Aorta (tissue), 5 donors: ENCODE data around the gene SPG7. TPM values are rescaled to one million over a fixed set of nuclear protein-coding genes. Genes with fewer than 3 reads are reported as not detected.

Experiments
- ATAC-seq: fragments of 200-7000 bp; cut with Tn5 transposase; one replicate; pipeline ENCODE4 v1.9.1; 2022; ENCODE audit warnings: moderate library complexity; ENCODE audit not compliant: low FRiP score
- DNase-seq, 2 donors: peaks; one replicate each; pipeline ENCODE4 v3.0.0-alpha.2; 2020
- H3K27ac ChIP-seq, 2 donors: one replicate each; pipeline ENCODE4 v1.5.1; 2013; ENCODE audit warnings: low read length in 2 of 2, mild to moderate bottlenecking in 2 of 2, moderate library complexity in 2 of 2, control low read depth in 1 of 2, inconsistent platforms in 1 of 2, low read depth in 1 of 2
- H3K27me3 ChIP-seq, 2 donors: one replicate each; pipeline ENCODE4 v1.6.1; 2013; ENCODE audit warnings: control low read depth in 1 of 2, low read length in 1 of 2, mild to moderate bottlenecking in 1 of 2, moderate library complexity in 1 of 2; ENCODE audit not compliant: insufficient read depth in 2 of 2, control insufficient read depth in 1 of 2
- H3K36me3 ChIP-seq, 2 donors: one replicate each; pipeline ENCODE4 v1.6.1; 2013; ENCODE audit warnings: control low read depth in 1 of 2, low read length in 1 of 2, mild to moderate bottlenecking in 1 of 2; ENCODE audit not compliant: insufficient read depth in 2 of 2, control insufficient read depth in 1 of 2
- H3K4me1 ChIP-seq, 2 donors: one replicate each; pipeline ENCODE4 v1.6.1; 2013; ENCODE audit warnings: low read length in 2 of 2, control low read depth in 1 of 2, mild to moderate bottlenecking in 1 of 2, moderate library complexity in 1 of 2; ENCODE audit not compliant: insufficient read depth in 2 of 2, control insufficient read depth in 1 of 2
- H3K4me3 ChIP-seq, 2 donors: one replicate each; pipeline ENCODE4 v1.5.1; 2013; ENCODE audit warnings: low read length in 2 of 2, control low read depth in 1 of 2, mild to moderate bottlenecking in 1 of 2
- H3K9me3 ChIP-seq: one replicate; pipeline ENCODE4 v1.6.1; 2013; ENCODE audit warnings: mild to moderate bottlenecking, low read length; ENCODE audit not compliant: control insufficient read depth
- WGBS, 2 donors: extraction: QIAGEN DNeasy Blood & Tissue Kit; methylation state at CpG; one replicate each; pipeline ENCODE4 v1.1.7; 2013; 5-methylcytosine and 5-hydroxymethylcytosine counted together
- intact Hi-C, 2 donors: fragments of 100-400 bp; cut with DNase I; formaldehyde crosslinking; loops; one replicate each; pipeline versions ENCODE4 v1.14.2 to v1.15.0; 2022
- polyA plus RNA-seq, 2 donors: library from polyadenylated mRNA; stranded (reverse); fragments of 200-250 nt; gene quantifications; one replicate each; pipeline ENCODE4 v1.2.3, GENCODE V29; 2013
- total RNA-seq, 2 donors: library from RNA; stranded (reverse); fragmentation: NEBNext Ultra II Directional; extraction: Animal tissue kit (Norgen Biotek cat#: 25700); gene quantifications; one replicate each; pipeline ENCODE4 v1.2.1, GENCODE V29; 2021
- donor health status: healthy with polysubstance abuse.
- donor health status: Bipolar disorder and iron deficiency.
- donor health status: DM: no; HTN: no; CAD: no.
- donor health status: DM: no; HTN: no; CAD: no.
- donor health status: DM: yes; HTN: yes; CAD: no.

Gene SPG7
- total and polyA plus RNA-seq, 4 donors, result 28.4 to 171 (median 100) TPM

DNA sequence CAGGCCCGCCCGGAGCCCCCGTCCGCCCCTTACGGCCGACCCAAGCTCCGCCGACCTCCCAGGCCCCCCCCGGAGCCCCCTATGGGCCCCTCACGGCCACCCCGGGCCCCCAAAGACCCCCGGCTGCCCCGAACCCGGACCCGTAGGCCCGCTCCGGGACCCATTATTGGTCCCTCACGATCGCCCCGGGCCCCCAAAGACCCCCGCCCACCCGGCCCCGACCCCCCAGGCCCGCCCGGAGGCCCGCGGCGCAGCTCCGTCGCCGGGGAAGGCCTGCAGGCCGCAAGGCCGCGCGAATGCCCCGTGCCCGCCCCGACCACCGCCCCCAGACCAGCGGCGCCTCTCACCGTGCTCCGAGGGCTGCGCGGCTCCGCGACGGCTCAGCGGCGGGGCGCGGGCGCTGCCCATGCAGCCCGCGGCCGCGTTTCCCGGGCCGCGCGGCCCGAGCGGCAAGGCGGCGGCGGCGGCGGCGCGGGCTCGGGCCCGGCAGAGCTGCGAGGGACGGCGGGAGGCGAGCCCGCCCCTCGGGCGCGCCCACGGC lies 18.2 kb upstream of the SPG7 start:
- peaks cover 0 to 8% of the 10 kb centered on the region in 2 donors for H3K4me1 ChIP-seq
- no peaks in the 10 kb centered on the region for H3K36me3 ChIP-seq
- ATAC-seq (no peak), DNase-seq (peak in 1 of 2 donors; percentile 79)
- no peaks in the 10 kb centered on the region for H3K9me3 ChIP-seq
- no peaks in the 10 kb centered on the region for H3K27me3 ChIP-seq
- H3K27ac ChIP-seq, result peak overlapping the region; percentile 84 to 100
- intact Hi-C loops, result loop anchor here (5.0 to 10.0 kb wide), 4 partner anchors 68 to 158 kb away; no protein-coding TSS in a partner anchor
- H3K4me3 ChIP-seq, result peak overlapping the region; percentile 99
- 0 to 1% methylated on average over 3 to 81 of the region's 81 CpGs for WGBS, 2 donors

- peaks cover 0 to 7% of the 10 kb centered on the region in 2 donors for H3K4me1 ChIP-seq
- H3K36me3 ChIP-seq, result no peaks in the 10 kb centered on the region
- 0 to 1% methylated on average over 78 to 96 of the region's 96 CpGs for WGBS, 2 donors
Measured at GRCh38 chr16:89490439-89491237, 17.6 kb upstream of the SPG7 start, which contains the start of gene ANKRD11. ANKRD11 (minus strand) TSS chr16:89490561; CDS start chr16:89317019, 173,542 bp downstream.

GRCh38 chr16:89491238-89491869 lies 16.8 kb upstream of the SPG7 start:
- Histone ChIP-seq H3K36me3 (no peaks in the 10 kb centered on the region), H3K4me1 (peaks cover 0 to 5% of the 10 kb centered on the region in 2 donors), H3K27ac (peak overlapping the region; percentile 91 to 92), H3K9me3 (no peaks in the 10 kb centered on the region), H3K4me3 (peak overlapping the region; percentile 72 to 74), H3K27me3 (no peaks in the 10 kb centered on the region)
- DNase-seq (no peak), ATAC-seq (no peak)
- 2 to 3% methylated on average over 22 of the region's 22 CpGs for WGBS, 2 donors
- intact Hi-C loops, result loop anchor here in 1 of 2 donors (5.0 kb wide), 1 partner anchor 159 kb away; no protein-coding TSS in a partner anchor

More at GRCh38 chr16:89490439-89491237, 17.6 kb upstream of the SPG7 start, which contains the start of gene ANKRD11:
- peak within 1 kb of the TSS; percentile 93 to 100 for H3K27ac ChIP-seq
- H3K4me3 ChIP-seq, result peak within 1 kb of the TSS; percentile 99
- intact Hi-C loops, result loop anchor here in 1 of 2 donors (5.0 kb wide), 1 partner anchor 158 kb away; no protein-coding TSS in a partner anchor
- no peaks in the 10 kb centered on the region for H3K27me3 ChIP-seq
- ATAC-seq, result peak; percentile 99
- H3K9me3 ChIP-seq, result no peaks in the 10 kb centered on the region
- peak; percentile 99 to 100 for DNase-seq

DNA sequence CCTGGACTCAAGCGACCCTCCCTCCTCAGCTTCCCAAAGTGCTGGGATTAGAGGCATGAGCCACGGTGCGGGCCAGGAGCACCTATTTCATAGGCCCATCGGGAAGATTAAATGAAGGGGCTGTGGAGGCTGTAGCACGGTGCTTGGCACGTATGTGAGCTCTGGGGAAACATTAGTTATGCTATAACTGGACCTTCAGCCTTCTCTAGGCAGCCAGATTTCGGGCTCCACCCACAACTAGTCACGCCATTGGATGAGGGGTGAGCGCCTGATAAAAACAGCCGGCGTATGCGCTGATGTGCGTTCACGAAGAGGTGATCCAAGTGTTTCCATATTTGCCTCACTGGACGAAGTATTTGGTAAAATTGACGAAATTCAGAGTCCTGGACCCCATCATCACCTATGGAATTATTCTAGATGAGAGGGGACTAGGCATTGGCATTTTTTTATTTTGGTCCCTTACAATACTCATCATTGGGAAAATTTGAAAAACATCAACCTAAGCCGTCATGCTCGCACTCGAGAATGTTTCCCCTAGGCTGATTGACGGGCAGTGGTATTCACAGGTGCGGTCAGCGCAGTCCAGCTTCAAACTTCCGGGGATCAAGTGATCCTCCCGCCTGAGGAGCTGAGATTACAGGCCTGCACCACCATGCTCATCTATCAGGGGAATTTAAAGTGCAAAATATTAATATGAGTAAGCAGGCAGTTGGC lies 16.1 kb upstream of the SPG7 start:
- Histone ChIP-seq H3K4me3 (no peak overlapping the region), H3K36me3 (no peaks in the 10 kb centered on the region), H3K9me3 (no peaks in the 10 kb centered on the region), H3K27ac (no peak overlapping the region), H3K4me1 (peaks cover 0 to 5% of the 10 kb centered on the region in 2 donors), H3K27me3 (no peaks in the 10 kb centered on the region)
- WGBS, 2 donors, result 81 to 84% methylated on average over 24 of the region's 24 CpGs
- DNase-seq, result no peak
- intact Hi-C loops, result loop anchor here in 1 of 2 donors (5.0 kb wide), 1 partner anchor 160 kb away; no protein-coding TSS in a partner anchor
- no peak for ATAC-seq

GRCh38 chr16:89493776-89494175 lies 14.4 kb upstream of the SPG7 start:
- no peak for ATAC-seq
- 75 to 79% methylated on average over 5 of the region's 5 CpGs for WGBS, 2 donors
- intact Hi-C loops, result loop anchor here in 1 of 2 donors (5.0 kb wide), 1 partner anchor 161 kb away; no protein-coding TSS in a partner anchor
- H3K4me1 ChIP-seq, result peaks cover 0 to 1% of the 10 kb centered on the region in 2 donors
- no peak overlapping the region for H3K4me3 ChIP-seq
- no peak overlapping the region for H3K27ac ChIP-seq
- H3K27me3 ChIP-seq, result no peaks in the 10 kb centered on the region
- no peaks in the 10 kb centered on the region for H3K9me3 ChIP-seq
- H3K36me3 ChIP-seq, result peaks cover 0 to 1% of the 10 kb centered on the region in 2 donors
- DNase-seq, result no peak

DNA sequence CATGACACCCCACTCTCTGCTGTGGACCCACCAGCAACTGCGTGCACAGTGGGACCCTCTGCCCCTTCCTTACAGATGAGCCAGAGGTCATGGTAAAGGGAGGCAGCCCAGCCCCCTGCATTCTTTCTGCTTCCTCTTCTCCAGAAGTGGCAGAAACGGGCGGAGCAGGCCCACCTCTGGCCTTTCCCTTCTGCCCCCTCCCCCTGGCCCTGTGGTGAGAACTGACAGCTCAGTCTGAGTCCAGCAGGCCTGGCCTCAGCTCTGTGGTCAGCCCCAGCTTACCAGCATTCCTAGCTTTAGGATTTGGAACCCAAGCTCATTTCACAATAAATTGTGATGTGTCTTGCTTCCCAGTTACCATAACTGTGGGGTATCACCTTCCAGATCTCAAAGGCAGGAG lies 13.1 kb upstream of the SPG7 start:
- no peaks in the 10 kb centered on the region for H3K27me3 ChIP-seq
- ATAC-seq, result no peak
- H3K4me3 ChIP-seq, result no peak overlapping the region
- no peaks in the 10 kb centered on the region for H3K9me3 ChIP-seq
- H3K27ac ChIP-seq, result no peak overlapping the region
- no peak for DNase-seq
- peaks cover 0 to 3% of the 10 kb centered on the region in 2 donors for H3K36me3 ChIP-seq
- intact Hi-C loops, result no loop called here
- H3K4me1 ChIP-seq, result peaks cover 0 to 1% of the 10 kb centered on the region in 2 donors
- WGBS, 2 donors, result 60 to 68% methylated on average over 3 of the region's 3 CpGs

- peaks cover 0 to 3% of the 10 kb centered on the region in 2 donors for H3K36me3 ChIP-seq
- H3K4me3 ChIP-seq, result no peak overlapping the region
- WGBS, 2 donors, result 68 to 74% methylated on average over 10 of the region's 10 CpGs
- no peaks in the 10 kb centered on the region for H3K4me1 ChIP-seq
- DNase-seq (no peak), ATAC-seq (no peak)
- intact Hi-C loops, result no loop called here
- H3K9me3 ChIP-seq, result no peaks in the 10 kb centered on the region
- H3K27me3 ChIP-seq, result no peaks in the 10 kb centered on the region
- H3K27ac ChIP-seq, result no peak overlapping the region
Measured at GRCh38 chr16:89498839-89499238, 9.4 kb upstream of the SPG7 start.

DNA sequence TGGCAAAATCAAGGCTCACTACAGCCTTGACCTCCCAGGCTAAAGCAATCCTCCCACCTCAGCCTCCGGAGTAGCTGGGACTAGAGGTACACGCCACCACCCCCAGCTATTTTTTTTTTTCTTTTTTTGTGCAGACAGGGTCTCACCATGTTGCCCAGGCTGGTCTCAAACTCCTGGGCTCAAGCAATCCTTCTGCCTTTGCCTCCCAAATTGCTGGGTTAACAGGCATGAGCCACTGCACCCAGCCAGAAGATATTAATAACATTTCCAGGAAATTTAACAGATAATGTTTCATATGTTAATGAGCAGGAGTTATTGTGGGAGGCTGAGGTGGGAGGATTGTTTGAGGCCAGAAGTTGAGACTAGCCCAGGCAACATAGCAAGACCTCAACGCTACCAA lies 8.4 kb upstream of the SPG7 start:
- no peaks in the 10 kb centered on the region for H3K9me3 ChIP-seq
- ATAC-seq, result no peak
- no peaks in the 10 kb centered on the region for H3K4me1 ChIP-seq
- 96% methylated on average over 3 of the region's 3 CpGs for WGBS, 2 donors
- DNase-seq, result no peak
- no peak overlapping the region for H3K4me3 ChIP-seq
- peaks cover 0 to 3% of the 10 kb centered on the region in 2 donors for H3K36me3 ChIP-seq
- intact Hi-C loops, result no loop called here
- no peaks in the 10 kb centered on the region for H3K27me3 ChIP-seq
- no peak overlapping the region for H3K27ac ChIP-seq
